Measurements from ENCODE around the gene COQ8A.
"Not testable (repeated sequence)": the region's sequence is repeated elsewhere in the genome, so short reads cannot be mapped to it uniquely, and the experiment has no call there.

Gene COQ8A

GRCh38 chr1:226908913-226909312 lies 31.2 kb upstream of the COQ8A start:
- no peak overlapping the region for H3K4me3 ChIP-seq (ENCODE audit: low read length)
- TF ChIP-seq ZNF274 (IDR thresholded peaks at IDR 0.05; ENCODE audit: low read depth, low read length) = no peak

DNA sequence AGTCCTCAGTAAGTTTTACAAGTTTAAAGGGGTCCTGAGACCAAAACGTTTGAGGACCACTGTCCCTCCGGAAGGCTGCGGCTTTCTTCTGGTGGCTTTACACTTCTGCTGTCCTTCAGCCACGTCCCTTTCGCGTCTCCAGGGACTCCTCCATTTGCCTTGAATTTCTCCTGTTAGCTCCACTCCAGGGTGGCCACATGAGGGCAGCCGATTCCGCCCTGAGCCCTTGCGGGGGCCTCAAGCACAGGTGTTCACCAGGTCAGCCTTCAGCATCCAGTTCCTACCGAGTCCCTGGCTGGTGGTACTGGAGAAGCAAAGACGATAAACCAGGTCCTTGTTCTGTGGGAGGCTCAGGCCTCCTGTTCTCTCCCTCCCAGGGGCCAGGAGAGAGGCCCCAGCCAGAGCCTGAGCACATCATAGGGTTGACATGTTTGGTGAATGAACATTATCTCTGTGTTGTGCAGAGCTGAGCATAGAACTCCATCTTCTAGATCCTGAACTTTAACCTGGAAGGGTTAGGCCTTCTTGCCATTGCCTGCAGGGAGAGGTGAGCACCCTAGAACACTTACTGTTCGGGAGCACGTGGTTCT lies 27.4 kb upstream of the COQ8A start:
- no peak for TF ChIP-seq ZNF274 (IDR thresholded peaks at IDR 0.05; ENCODE audit: low read depth, low read length)
- H3K4me3 ChIP-seq (ENCODE audit: low read length) = no peak overlapping the region

DNA sequence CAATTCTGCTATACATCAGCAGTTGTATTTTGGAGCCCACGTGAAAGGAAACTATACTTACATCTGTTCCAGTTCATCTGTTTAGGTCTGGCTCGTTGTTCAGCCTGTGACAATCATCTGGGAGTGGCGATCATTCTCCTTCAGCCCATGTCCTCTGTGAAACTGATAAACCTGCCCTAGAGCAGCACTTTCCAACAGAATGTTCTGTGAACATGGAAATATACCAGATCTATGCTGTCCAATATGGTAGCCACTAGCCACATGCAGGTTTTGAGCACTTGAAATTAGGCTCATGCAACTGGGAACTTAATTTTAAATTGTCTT lies 24.5 kb upstream of the COQ8A start:
- no peak overlapping the region for H3K4me3 ChIP-seq (ENCODE audit: low read length)
- no peak for TF ChIP-seq ZNF274 (IDR thresholded peaks at IDR 0.05; ENCODE audit: low read depth, low read length)

DNA sequence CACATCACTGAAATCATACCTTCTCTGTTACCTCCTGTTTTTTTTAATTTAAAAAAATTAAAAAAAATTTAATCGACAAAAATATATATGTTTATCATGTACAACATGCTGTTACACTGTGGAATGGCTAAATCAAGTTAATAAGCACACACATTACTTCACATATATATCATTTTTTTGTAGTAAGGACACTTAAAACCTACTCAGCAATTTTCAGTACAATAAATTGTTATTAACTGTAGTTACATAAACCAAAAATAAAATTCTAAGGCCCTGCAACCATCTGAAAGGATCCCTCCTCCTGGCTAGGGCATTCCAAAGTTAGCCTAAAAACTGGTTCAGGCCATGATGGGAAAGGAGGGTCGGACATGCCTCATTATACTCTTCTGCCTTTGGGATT lies 23.6 kb upstream of the COQ8A start:
- H3K4me3 ChIP-seq (ENCODE audit: low read length) = no peak overlapping the region
- no peak for TF ChIP-seq ZNF274 (IDR thresholded peaks at IDR 0.05; ENCODE audit: low read depth, low read length)

DNA sequence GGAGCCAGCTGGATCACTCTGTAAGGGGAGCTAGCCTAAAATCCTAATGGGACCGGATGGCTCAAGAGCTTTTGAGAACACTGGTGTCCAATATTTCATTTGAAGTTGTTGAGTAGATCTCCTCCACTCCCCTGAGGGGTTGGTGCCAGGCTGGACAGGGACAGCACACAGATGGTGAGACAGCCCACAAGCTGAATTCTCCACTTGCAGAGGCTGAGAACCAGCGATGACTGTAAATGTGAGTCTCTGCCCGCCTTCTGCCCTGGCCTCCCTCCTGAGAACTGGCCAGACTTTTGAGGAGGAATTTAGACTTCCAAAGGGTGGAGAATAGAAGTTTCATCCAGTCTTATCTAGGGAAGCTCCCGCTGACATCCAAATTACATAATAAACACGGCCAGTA lies 20.5 kb upstream of the COQ8A start:
- TF ChIP-seq ZNF274 (IDR thresholded peaks at IDR 0.05; ENCODE audit: low read depth, low read length) = no peak
- no peak overlapping the region for H3K4me3 ChIP-seq (ENCODE audit: low read length)

- no peak overlapping the region for H3K4me3 ChIP-seq (ENCODE audit: low read length)
- TF ChIP-seq ZNF274 (IDR thresholded peaks at IDR 0.05; ENCODE audit: low read depth, low read length) = no peak
These were observed 20.1 kb upstream of the COQ8A start for GRCh38 chr1:226919995-226920394.

- no peak overlapping the region for H3K4me3 ChIP-seq (ENCODE audit: low read length)
- no peak for TF ChIP-seq ZNF274 (IDR thresholded peaks at IDR 0.05; ENCODE audit: low read depth, low read length)
These were observed 19.6 kb upstream of the COQ8A start for GRCh38 chr1:226920446-226920894.

DNA sequence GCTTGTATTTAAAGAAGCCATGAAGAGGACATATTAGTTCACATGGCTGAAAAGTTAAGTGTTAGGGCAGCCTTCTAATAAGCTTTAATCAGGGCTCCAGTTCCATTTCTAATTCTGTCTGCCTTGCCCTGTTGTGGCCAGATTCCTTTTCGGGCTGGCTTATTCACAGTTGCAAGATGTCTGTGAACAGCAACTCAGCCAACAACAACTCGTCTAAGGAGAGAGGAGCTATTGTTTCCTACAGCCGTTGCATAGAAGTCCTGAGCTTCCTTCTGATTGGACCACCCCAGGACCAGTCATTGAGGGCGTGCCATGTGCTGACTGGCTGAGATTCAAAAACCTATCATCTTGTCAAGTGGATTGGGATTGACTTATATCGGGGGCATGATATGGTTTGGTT lies 18.6 kb upstream of the COQ8A start:
- TF ChIP-seq ZNF274 (IDR thresholded peaks at IDR 0.05; ENCODE audit: low read depth, low read length) = no peak
- H3K4me3 ChIP-seq (ENCODE audit: low read length) = no peak overlapping the region

DNA sequence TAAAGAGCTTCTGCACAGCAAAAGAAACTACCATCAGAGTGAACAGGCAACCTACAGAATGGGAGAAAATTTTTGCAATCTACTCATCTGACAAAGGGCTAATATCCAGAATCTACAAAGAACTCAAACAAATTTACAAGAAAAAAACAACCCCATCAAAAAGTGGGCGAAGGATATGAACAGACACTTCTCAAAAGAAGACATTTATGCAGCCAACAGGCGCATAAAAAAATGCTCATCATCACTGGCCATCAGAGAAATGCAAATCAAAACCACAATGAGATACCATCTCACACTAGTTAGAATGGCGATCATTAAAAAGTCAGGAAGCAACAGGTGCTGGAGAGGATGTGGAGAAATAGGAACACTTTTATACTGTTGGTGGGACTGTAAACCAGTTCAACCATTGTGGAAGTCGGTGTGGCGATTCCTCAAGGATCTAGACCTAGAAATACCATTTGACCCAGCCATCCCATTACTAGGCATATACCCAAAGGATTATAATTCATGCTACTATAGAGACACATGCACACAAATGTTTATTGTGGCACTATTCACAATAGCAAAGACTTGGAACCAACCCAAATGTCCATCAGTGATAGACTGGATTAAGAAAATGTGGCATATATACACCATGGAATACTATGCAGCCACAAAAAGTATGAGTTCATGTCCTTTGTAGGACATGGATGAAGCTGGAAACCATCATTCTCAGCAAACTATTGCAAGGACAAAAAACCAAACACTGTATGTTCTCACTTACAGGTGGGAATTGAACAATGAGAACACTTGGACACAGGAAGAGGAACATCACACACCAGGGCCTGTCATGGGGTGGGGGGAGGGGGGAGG lies 10.6 kb upstream of the COQ8A start:
- H3K4me3 ChIP-seq (ENCODE audit: low read length) = not testable (repeated sequence)

DNA sequence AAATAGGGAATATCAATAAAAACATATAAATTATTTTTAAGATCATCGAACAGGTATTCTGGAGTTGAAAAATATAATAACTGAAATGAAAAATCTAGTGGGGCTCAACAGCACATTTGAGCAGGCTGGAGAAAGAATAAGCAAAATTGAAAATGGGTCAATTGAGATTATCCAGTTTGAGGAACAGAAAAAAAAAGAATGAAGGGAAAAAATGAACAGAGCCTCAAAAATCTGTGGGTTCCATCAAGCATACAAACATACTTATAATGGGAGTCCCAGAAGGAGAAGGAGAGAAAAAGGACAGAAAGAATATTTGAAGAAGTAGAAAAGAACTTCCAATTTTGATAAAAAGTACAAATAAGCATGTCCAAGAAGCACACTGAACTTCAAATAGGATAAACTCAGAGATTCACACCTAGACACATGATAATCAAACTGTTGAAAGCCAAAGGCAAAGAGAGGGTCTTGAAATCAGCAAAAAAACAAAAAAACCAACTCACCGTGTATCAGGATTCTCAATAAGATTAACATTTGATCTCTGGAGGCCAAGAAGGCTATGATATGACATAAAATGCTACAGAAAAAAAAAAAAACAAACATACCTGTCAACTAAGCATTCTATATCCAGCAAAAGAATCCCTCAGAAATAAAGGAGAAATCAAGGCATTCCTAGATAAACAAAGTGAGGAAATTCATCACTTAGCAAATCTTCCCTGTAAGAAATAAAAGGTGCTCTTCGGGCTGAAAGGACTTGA lies 5.4 kb upstream of the COQ8A start:
- no peak overlapping the region for H3K4me3 ChIP-seq (ENCODE audit: low read length)
- no peak for TF ChIP-seq ZNF274 (IDR thresholded peaks at IDR 0.05; ENCODE audit: low read depth, low read length)

DNA sequence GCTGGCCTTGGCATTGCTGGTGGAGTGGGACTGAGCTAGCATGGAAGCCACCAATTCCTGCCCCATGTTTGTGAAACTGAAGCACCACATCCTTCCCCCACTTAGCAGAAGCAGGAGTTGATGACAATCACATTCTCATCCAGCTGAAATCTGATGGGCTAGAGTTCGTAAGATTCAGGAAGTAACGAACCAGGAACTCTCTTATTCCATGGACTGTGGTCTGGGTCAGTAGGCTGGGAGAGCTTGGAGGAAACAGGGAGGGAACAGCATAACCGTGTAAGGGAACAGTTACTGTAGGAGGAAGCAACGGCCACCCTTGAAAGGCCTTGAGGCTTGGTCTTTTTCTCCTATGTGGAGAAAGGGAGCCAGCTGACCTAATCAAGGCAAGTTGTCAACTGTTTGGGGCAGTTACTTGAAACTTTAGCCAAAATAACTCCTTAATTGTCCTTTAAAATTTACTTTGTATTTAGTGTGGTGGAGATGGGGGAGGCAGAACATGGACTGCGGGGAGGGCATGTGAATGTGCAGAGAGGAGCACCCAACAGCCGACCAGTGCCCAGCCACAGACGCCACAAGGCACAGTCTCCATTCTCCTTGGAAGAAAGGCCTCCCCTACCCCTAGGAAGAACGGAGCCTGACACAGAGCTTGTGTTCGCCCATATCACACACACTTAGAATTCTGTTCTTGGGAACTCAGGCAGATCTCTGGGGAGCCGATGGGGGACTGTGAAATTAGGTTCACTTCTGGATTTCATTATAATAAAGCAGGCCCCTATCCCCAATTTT lies 2.0 kb upstream of the COQ8A start:
- no peak overlapping the region for H3K4me3 ChIP-seq (ENCODE audit: low read length)
- no peak for TF ChIP-seq ZNF274 (IDR thresholded peaks at IDR 0.05; ENCODE audit: low read depth, low read length)

DNA sequence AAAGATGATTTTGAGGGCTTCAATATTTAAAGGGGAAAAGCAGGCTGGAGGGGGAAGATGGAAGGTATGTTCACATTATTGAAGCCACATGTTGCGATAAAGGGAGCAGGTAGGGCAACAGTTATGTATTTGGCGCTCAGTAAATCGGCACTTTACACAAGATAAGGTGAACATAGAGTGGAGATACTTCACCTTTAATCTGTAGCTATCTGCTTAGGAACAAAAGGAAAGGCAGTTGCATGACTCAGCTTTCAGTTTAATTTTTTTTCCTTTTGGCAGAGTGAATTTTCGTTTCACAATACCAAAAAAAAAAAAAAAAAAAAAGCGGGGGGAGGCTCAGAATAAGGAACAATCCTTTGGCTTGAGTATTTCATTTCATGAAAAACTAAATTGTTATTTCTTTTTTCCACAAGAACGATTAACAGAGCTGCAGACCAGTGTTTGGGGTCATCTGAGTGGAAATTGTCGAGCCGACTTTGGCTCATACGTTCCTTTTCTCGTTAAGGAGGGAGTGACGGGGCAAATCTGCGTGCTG lies 1.1 kb upstream of the COQ8A start:
- peak overlapping the region; percentile 81 for H3K4me3 ChIP-seq (ENCODE audit: low read length)
- TF ChIP-seq ZNF274 (IDR thresholded peaks at IDR 0.05; ENCODE audit: low read depth, low read length) = no peak

- no peak for TF ChIP-seq ZNF274 (IDR thresholded peaks at IDR 0.05; ENCODE audit: low read depth, low read length)
These were observed 561 bp upstream of the COQ8A start for GRCh38 chr1:226939438-226940028.

DNA sequence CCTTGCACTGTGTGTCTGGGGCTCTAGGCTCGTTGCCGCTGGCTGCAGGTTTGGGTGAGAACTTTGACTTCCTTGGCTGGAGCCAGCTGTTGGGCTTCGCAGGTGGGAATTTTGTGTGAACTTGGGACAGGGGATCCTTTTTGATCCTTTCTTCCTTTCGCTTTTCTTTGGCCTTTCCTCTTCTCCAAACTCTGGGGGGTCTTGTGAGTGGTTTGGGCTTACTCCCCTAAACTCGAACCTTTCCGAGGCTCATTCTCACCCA lies 643 bp downstream of the COQ8A start:
- no peak for TF ChIP-seq ZNF274 (IDR thresholded peaks at IDR 0.05; ENCODE audit: low read depth, low read length)

More at GRCh38 chr1:226939438-226940028, 561 bp upstream of the COQ8A start:
- peak overlapping the region; percentile 81 for H3K4me3 ChIP-seq (ENCODE audit: low read length)

More for the DNA sequence above, 643 bp downstream of the COQ8A start:
- peak overlapping the region; percentile 74 for H3K4me3 ChIP-seq (ENCODE audit: low read length)
